ENCODE data around the gene MOV10L1.

MOV10L1 gene

GRCh38 chr22:50053861-50054260 is 35.9 kb upstream of the MOV10L1 start:
- H3K4me2 ChIP-seq (ENCODE audit: low read depth, low read length), result peak overlapping the region; percentile 20; the same call in 1 of the 2 replicates
- H3K4me3 ChIP-seq (ENCODE audit: low read length), result no peak overlapping the region

GRCh38 chr22:50056214-50056972 is 33.4 kb upstream of the MOV10L1 start:
- Histone ChIP-seq H3K27ac (ENCODE audit: low read length) (no peak overlapping the region), H2AFZ (ENCODE audit: low read length) (no peak overlapping the region), H3F3A (ENCODE audit: insufficient read depth, low read length) (peaks cover 5% of the 10 kb centered on the region; the same call in 1 of the 2 replicates), H3K9me3 (replicated peaks; ENCODE audit: insufficient read depth, low read length) (no peaks in the 10 kb centered on the region), H3K79me2 (ENCODE audit: low read length) (no peaks in the 10 kb centered on the region), H3K4me3 (ENCODE audit: low read length) (no peak overlapping the region), H3K4me2 (ENCODE audit: low read depth, low read length) (no peak overlapping the region), H3K36me3 (replicated peaks; ENCODE audit: insufficient read depth, low read length) (no peaks in the 10 kb centered on the region), H3K9me2 (replicated peaks; ENCODE audit: insufficient read depth, low read length) (no peaks in the 10 kb centered on the region), H4K20me1 (ENCODE audit: insufficient read depth, low read length) (no peaks in the 10 kb centered on the region), H3K4me1 (ENCODE audit: low read length) (peaks cover 7% of the 10 kb centered on the region; the same call in 1 of the 2 replicates), H3K9ac (ENCODE audit: low read length) (no peak overlapping the region), H3K27me3 (replicated peaks; ENCODE audit: insufficient read depth, low read length) (peaks cover 49% of the 10 kb centered on the region)
- TF ChIP-seq CTCF (IDR thresholded peaks at IDR 0.05; ENCODE audit: low read length) (no peak), EZH2 (optimal IDR thresholded peaks at IDR 0.05; ENCODE audit: low read depth, low read length) (no peak), EZH2phosphoT487 (IDR thresholded peaks at IDR 0.05; ENCODE audit: low read length) (no peak)
- DNase-seq, result no peak

More at GRCh38 chr22:50053861-50054260, 35.9 kb upstream of the MOV10L1 start:
- H3K9ac ChIP-seq (ENCODE audit: low read length), result no peak overlapping the region
- no peaks in the 10 kb centered on the region for H4K20me1 ChIP-seq (ENCODE audit: insufficient read depth, low read length)
- DNase-seq, result peak; percentile 86
- H3K36me3 ChIP-seq (replicated peaks; ENCODE audit: insufficient read depth, low read length), result no peaks in the 10 kb centered on the region
- no peaks in the 10 kb centered on the region for H3K9me3 ChIP-seq (replicated peaks; ENCODE audit: insufficient read depth, low read length)
- H2AFZ ChIP-seq (ENCODE audit: low read length), result peak overlapping the region; percentile 39; the same call in 1 of the 2 replicates
- H3F3A ChIP-seq (ENCODE audit: insufficient read depth, low read length), result peaks cover 5% of the 10 kb centered on the region; the same call in 1 of the 2 replicates
- H3K27me3 ChIP-seq (replicated peaks; ENCODE audit: insufficient read depth, low read length), result peaks cover 52% of the 10 kb centered on the region
- TF ChIP-seq EZH2phosphoT487 (IDR thresholded peaks at IDR 0.05; ENCODE audit: low read length) (no peak), CTCF (IDR thresholded peaks at IDR 0.05; ENCODE audit: low read length) (no peak), EZH2 (optimal IDR thresholded peaks at IDR 0.05; ENCODE audit: low read depth, low read length) (no peak)
- no peaks in the 10 kb centered on the region for H3K4me1 ChIP-seq (ENCODE audit: low read length)
- H3K9me2 ChIP-seq (replicated peaks; ENCODE audit: insufficient read depth, low read length), result no peaks in the 10 kb centered on the region
- no peaks in the 10 kb centered on the region for H3K79me2 ChIP-seq (ENCODE audit: low read length)
- H3K27ac ChIP-seq (ENCODE audit: low read length), result peak overlapping the region; percentile 50; the same call in 1 of the 2 replicates

- no peak overlapping the region for H2AFZ ChIP-seq (ENCODE audit: low read length)
- H3K9ac ChIP-seq (ENCODE audit: low read length), result no peak overlapping the region
- H3K36me3 ChIP-seq (replicated peaks; ENCODE audit: insufficient read depth, low read length), result no peaks in the 10 kb centered on the region
- peaks cover 48% of the 10 kb centered on the region for H3K27me3 ChIP-seq (replicated peaks; ENCODE audit: insufficient read depth, low read length)
- H3F3A ChIP-seq (ENCODE audit: insufficient read depth, low read length), result peaks cover 5% of the 10 kb centered on the region; the same call in 1 of the 2 replicates
- no peak for DNase-seq
- H3K9me2 ChIP-seq (replicated peaks; ENCODE audit: insufficient read depth, low read length), result no peaks in the 10 kb centered on the region
- H3K4me2 ChIP-seq (ENCODE audit: low read depth, low read length), result no peak overlapping the region
- H3K4me3 ChIP-seq (ENCODE audit: low read length), result no peak overlapping the region
- no peaks in the 10 kb centered on the region for H4K20me1 ChIP-seq (ENCODE audit: insufficient read depth, low read length)
- H3K79me2 ChIP-seq (ENCODE audit: low read length), result no peaks in the 10 kb centered on the region
- H3K9me3 ChIP-seq (replicated peaks; ENCODE audit: insufficient read depth, low read length), result no peaks in the 10 kb centered on the region
- TF ChIP-seq EZH2phosphoT487 (IDR thresholded peaks at IDR 0.05; ENCODE audit: low read length) (no peak), EZH2 (optimal IDR thresholded peaks at IDR 0.05; ENCODE audit: low read depth, low read length) (no peak), CTCF (IDR thresholded peaks at IDR 0.05; ENCODE audit: low read length) (no peak)
- no peak overlapping the region for H3K27ac ChIP-seq (ENCODE audit: low read length)
- H3K4me1 ChIP-seq (ENCODE audit: low read length), result peaks cover 7% of the 10 kb centered on the region; the same call in 1 of the 2 replicates
These were observed 32.3 kb upstream of the MOV10L1 start for GRCh38 chr22:50057278-50058060.

Measured in MM.1S (cell line).